ENCODE measurements around the gene COX17. TPM values are rescaled to one million over a fixed set of nuclear protein-coding genes. Genes with fewer than 3 reads are reported as not detected.
A peak's percentile ranks its signal among the peaks of the same experiment; 100 is the strongest.

Gene COX17
- total RNA-seq, 2 experiments from 2014 or later, result 108 to 112 TPM

GRCh38 chr3:119639494-119640350 lies 37.5 kb downstream of the COX17 start:
- ChIA-PET CTCF (interaction anchor here (1.6 kb wide), 1 partner anchor 176 kb away, joined by 4 read pairs; the partner anchor contains the start of gene TMEM39A), POLR2A (no interaction called here)
- intact Hi-C loops (cut with micrococcal nuclease), result loop anchor here (1.0 to 2.0 kb wide), 11 partner anchors 38 to 455 kb away; partner anchors contain the start of genes COX17, GSK3B, POGLUT1 and TMEM39A
- Mint-ChIP-seq H3K27ac (peak overlapping the region; percentile 92), H3K9me3 (peaks cover 4% of the 10 kb centered on the region), H3K27me3 (no peaks in the 10 kb centered on the region), H3K4me3 (no peak overlapping the region), H3K4me1 (ENCODE audit: low read depth) (peaks cover 57% of the 10 kb centered on the region), H3K36me3 (peaks cover 23% of the 10 kb centered on the region)
- peak; percentile 45 for DNase-seq

- intact Hi-C loops (cut with micrococcal nuclease), result loop anchor here (1.0 to 2.0 kb wide), 3 partner anchors 10 to 399 kb away; no protein-coding TSS in a partner anchor
- Mint-ChIP-seq H3K4me3 (no peak overlapping the region), H3K27ac (peak overlapping the region; percentile 92), H3K9me3 (peaks cover 4% of the 10 kb centered on the region), H3K27me3 (no peaks in the 10 kb centered on the region), H3K36me3 (peaks cover 23% of the 10 kb centered on the region), H3K4me1 (ENCODE audit: low read depth) (peaks cover 45% of the 10 kb centered on the region)
- DNase-seq, result no peak
- POLR2A ChIA-PET, result interaction anchor here (0.7 to 1.1 kb wide), 2 partner anchors 31 to 344 kb away, joined by 4 to 5 read pairs; partner anchors contain the start of gene ARHGAP31
- CTCF ChIA-PET, result interaction anchor here (1.0 to 1.6 kb wide), 2 partner anchors 10 to 37 kb away, joined by 3 to 4 read pairs; no protein-coding TSS in a partner anchor
Observed at GRCh38 chr3:119637679-119638477, 39.3 kb downstream of the COX17 start.

- CTCF ChIA-PET, result interaction anchor here (1.2 to 1.6 kb wide), 3 partner anchors 26 to 38 kb away, joined by 3 to 4 read pairs (median 4); no protein-coding TSS in a partner anchor
- intact Hi-C loops (cut with micrococcal nuclease), result no loop called here
- Mint-ChIP-seq H3K4me1 (ENCODE audit: low read depth) (peaks cover 37% of the 10 kb centered on the region), H3K9me3 (peaks cover 4% of the 10 kb centered on the region), H3K36me3 (peaks cover 20% of the 10 kb centered on the region), H3K27me3 (no peaks in the 10 kb centered on the region), H3K27ac (peak overlapping the region; percentile 5), H3K4me3 (no peak overlapping the region)
- DNase-seq, result no peak
- POLR2A ChIA-PET, result interaction anchor here (0.7 to 1.3 kb wide), 3 partner anchors 9 to 343 kb away, joined by 4 to 5 read pairs (median 4); partner anchors contain the start of gene ARHGAP31
Observed at GRCh38 chr3:119636891-119637611, 40.2 kb downstream of the COX17 start.

- intact Hi-C loops (cut with micrococcal nuclease), result no loop called here
- H3K4me1 Mint-ChIP-seq (ENCODE audit: low read depth), result peaks cover 32% of the 10 kb centered on the region
- H3K9me3 Mint-ChIP-seq, result peaks cover 1% of the 10 kb centered on the region
- ChIA-PET CTCF (interaction anchor here (1.2 to 1.6 kb wide), 3 partner anchors 27 to 39 kb away, joined by 3 to 4 read pairs (median 4); no protein-coding TSS in a partner anchor), POLR2A (interaction anchor here (1.3 kb wide), 1 partner anchor 8 kb away, joined by 4 read pairs; no protein-coding TSS in a partner anchor)
- H3K27me3 Mint-ChIP-seq, result no peaks in the 10 kb centered on the region
- no peak overlapping the region for H3K27ac Mint-ChIP-seq
- no peak overlapping the region for H3K4me3 Mint-ChIP-seq
- peaks cover 16% of the 10 kb centered on the region for H3K36me3 Mint-ChIP-seq
- no peak for DNase-seq
Observed at GRCh38 chr3:119636249-119636648, 41.0 kb downstream of the COX17 start.

GRCh38 chr3:119635719-119636118 lies 41.5 kb downstream of the COX17 start:
- intact Hi-C loops (cut with micrococcal nuclease), result no loop called here
- ChIA-PET CTCF (interaction anchor here (1.1 kb wide), 1 partner anchor 34 kb away, joined by 3 read pairs; no protein-coding TSS in a partner anchor), POLR2A (interaction anchor here (1.3 kb wide), 1 partner anchor 8 kb away, joined by 4 read pairs; no protein-coding TSS in a partner anchor)
- Mint-ChIP-seq H3K27me3 (no peaks in the 10 kb centered on the region), H3K4me3 (no peak overlapping the region), H3K4me1 (ENCODE audit: low read depth) (peaks cover 35% of the 10 kb centered on the region), H3K9me3 (no peaks in the 10 kb centered on the region), H3K27ac (no peak overlapping the region), H3K36me3 (peaks cover 12% of the 10 kb centered on the region)
- DNase-seq, result no peak

- Mint-ChIP-seq H3K9me3 (no peaks in the 10 kb centered on the region), H3K4me1 (ENCODE audit: low read depth) (peaks cover 32% of the 10 kb centered on the region), H3K4me3 (no peak overlapping the region), H3K27me3 (peaks cover 3% of the 10 kb centered on the region), H3K36me3 (peaks cover 1% of the 10 kb centered on the region), H3K27ac (no peak overlapping the region)
- no peak for DNase-seq
- ChIA-PET POLR2A (no interaction called here), CTCF (no interaction called here)
- intact Hi-C loops (cut with micrococcal nuclease), result no loop called here
Observed at GRCh38 chr3:119632829-119633228, 44.4 kb downstream of the COX17 start.

- POLR2A ChIA-PET, result no interaction called here
- Mint-ChIP-seq H3K4me1 (ENCODE audit: low read depth) (peaks cover 33% of the 10 kb centered on the region), H3K27me3 (peaks cover 3% of the 10 kb centered on the region)
Observed at GRCh38 chr3:119632216-119632615, 45.0 kb downstream of the COX17 start.

GRCh38 chr3:119631516-119631915 lies 45.7 kb downstream of the COX17 start:
- Mint-ChIP-seq H3K9me3 (no peaks in the 10 kb centered on the region), H3K4me1 (ENCODE audit: low read depth) (peaks cover 37% of the 10 kb centered on the region), H3K4me3 (no peak overlapping the region), H3K27ac (no peak overlapping the region), H3K36me3 (no peaks in the 10 kb centered on the region), H3K27me3 (peaks cover 3% of the 10 kb centered on the region)
- DNase-seq, result no peak
- ChIA-PET POLR2A (interaction anchor here (0.6 to 0.7 kb wide), 2 partner anchors 44 to 134 kb away, joined by 3 to 5 read pairs; no protein-coding TSS in a partner anchor), CTCF (no interaction called here)
- intact Hi-C loops (cut with micrococcal nuclease), result no loop called here

More at GRCh38 chr3:119632216-119632615, 45.0 kb downstream of the COX17 start:
- H3K36me3 Mint-ChIP-seq, result no peaks in the 10 kb centered on the region
- no peak overlapping the region for H3K4me3 Mint-ChIP-seq
- CTCF ChIA-PET, result no interaction called here
- intact Hi-C loops (cut with micrococcal nuclease), result no loop called here
- DNase-seq, result no peak
- H3K9me3 Mint-ChIP-seq, result no peaks in the 10 kb centered on the region
- no peak overlapping the region for H3K27ac Mint-ChIP-seq

GRCh38 chr3:119630880-119631329 lies 46.3 kb downstream of the COX17 start:
- Mint-ChIP-seq H3K36me3 (no peaks in the 10 kb centered on the region), H3K27ac (no peak overlapping the region), H3K4me1 (ENCODE audit: low read depth) (peaks cover 41% of the 10 kb centered on the region), H3K4me3 (no peak overlapping the region), H3K27me3 (peaks cover 3% of the 10 kb centered on the region), H3K9me3 (no peaks in the 10 kb centered on the region)
- ChIA-PET CTCF (interaction anchor here (0.9 kb wide), 2 partner anchors 29 to 42 kb away, joined by 3 to 4 read pairs; no protein-coding TSS in a partner anchor), POLR2A (interaction anchor here (0.6 kb wide), 1 partner anchor 44 kb away, joined by 5 read pairs; no protein-coding TSS in a partner anchor)
- intact Hi-C loops (cut with micrococcal nuclease), result no loop called here
- DNase-seq, result no peak

GRCh38 chr3:119630128-119630879 lies 46.9 kb downstream of the COX17 start:
- ChIA-PET CTCF (interaction anchor here (0.9 kb wide), 2 partner anchors 29 to 43 kb away, joined by 3 to 4 read pairs; no protein-coding TSS in a partner anchor), POLR2A (no interaction called here)
- H3K4me1 Mint-ChIP-seq (ENCODE audit: low read depth), result peaks cover 41% of the 10 kb centered on the region
- intact Hi-C loops (cut with micrococcal nuclease), result no loop called here
- no peak overlapping the region for H3K27ac Mint-ChIP-seq
- H3K36me3 Mint-ChIP-seq, result no peaks in the 10 kb centered on the region
- H3K9me3 Mint-ChIP-seq, result no peaks in the 10 kb centered on the region
- H3K27me3 Mint-ChIP-seq, result peaks cover 3% of the 10 kb centered on the region
- DNase-seq, result no peak
- no peak overlapping the region for H3K4me3 Mint-ChIP-seq

Data from activated CD4-positive, alpha-beta memory T cell treated with anti-CD3 and anti-CD28 coated beads for 36 hours (primary cell).